ENCODE results near the gene ZBTB45.
A peak's percentile ranks its signal among the peaks of the same experiment; 100 is the strongest.

The ZBTB45 gene

DNA sequence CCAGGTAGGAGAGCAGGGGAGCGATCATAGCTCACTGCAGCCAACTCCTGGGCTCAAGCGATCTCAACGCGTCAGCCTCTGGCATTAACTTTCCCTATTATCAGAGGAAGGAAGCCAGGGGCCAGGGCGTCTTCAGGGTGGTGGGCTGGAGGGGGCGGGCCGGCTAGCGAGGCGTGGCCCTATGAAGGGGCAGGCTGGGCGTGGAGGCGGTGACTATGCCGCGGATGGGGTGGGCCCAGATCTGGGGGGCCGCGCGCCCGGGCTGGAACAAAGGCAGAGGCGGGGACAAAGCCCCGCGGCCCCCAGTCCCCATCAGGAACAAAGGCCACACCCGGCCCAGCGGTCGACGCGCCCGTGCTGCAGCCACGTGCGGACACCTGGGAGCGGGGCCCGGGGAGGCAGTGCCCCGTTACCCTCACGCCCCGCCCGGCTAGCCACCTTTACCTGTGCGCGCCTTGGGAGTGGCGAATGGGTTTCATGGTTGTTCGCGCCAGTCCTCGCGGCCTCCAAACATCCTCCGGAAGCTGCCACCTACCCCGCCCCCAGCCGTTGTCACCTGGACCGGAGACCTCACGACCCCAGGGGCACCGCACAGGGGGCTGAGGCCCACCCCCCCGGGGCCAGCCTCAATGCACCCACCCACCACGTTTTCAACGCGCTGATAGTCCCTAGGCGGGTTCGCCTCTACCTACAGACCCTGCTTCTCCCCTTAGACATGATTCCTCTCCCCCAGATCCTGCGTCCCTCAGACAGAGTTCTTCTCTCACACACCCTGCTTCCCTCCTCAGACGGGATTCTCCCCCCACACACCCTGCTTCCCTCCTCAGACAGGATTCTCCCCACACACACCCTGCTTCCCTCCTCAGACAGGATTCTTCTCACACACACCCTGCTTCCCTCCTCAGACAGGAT lies 18.9 kb upstream of the ZBTB45 start:
- DNase-seq = no peak

DNA sequence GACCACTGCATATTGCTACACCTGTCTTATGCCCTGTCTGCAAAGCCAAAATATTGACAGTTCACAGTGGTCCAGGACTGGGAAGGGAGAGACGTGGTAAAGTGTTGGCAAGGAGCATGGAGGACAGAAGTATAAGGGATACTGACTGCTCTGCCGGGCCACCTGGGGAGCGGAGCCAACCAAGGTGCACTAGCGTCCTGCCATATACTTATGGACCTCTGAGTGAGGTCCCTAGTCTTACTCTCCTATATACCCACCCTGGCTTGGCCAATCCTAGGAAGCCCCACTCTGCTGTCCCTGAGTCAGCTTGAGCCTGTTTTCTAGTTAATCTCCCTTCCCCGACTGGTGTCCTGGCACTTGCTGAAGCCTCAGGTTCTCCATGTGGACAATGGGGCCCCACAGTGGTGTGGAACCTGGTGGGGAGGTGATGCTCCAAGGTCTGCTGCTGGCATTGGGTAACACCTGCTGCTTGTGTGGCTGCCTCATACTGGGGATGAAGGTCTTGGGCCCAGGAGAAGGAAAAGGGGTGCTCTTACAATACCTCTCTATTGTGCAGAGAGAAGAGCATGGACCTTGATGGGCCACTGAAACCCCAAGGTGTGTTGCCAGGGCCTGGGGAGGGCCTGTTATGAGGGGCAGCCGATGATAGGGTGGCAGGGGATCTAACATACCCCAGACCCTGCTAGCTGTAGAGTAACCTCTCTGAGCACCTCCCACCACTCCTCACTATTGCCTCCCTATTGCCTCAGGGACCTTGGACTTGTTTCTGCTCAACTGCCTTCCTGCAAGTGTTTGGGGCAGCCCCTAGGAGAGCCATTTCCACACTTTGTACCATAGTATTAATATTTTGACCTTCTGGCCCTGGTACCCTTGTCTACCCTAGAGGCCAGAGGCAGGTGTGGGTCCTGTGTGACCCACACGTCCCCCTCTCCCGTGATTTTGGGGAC lies 17.5 kb upstream of the ZBTB45 start:
- DNase-seq = no peak

DNA sequence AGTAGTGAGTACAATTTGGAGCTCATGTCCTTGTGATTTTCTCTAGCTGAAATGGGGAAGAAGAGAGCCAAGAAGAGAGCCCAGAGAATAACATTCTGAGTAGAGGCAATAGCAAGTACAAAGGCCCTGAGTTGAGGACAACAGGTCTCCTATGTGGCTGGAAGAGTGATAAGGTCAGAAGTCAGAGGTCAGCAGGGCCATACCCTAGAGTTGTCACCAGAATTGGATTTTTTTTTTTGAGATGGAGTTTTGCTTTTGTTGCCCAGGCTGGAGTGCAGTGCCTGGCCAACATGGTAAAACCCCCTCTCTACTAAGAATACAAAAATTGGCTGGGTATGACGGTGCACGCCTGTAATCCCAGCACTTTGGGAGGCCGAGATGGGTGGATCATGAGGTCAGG lies 16.2 kb upstream of the ZBTB45 start:
- DNase-seq = no peak

DNA sequence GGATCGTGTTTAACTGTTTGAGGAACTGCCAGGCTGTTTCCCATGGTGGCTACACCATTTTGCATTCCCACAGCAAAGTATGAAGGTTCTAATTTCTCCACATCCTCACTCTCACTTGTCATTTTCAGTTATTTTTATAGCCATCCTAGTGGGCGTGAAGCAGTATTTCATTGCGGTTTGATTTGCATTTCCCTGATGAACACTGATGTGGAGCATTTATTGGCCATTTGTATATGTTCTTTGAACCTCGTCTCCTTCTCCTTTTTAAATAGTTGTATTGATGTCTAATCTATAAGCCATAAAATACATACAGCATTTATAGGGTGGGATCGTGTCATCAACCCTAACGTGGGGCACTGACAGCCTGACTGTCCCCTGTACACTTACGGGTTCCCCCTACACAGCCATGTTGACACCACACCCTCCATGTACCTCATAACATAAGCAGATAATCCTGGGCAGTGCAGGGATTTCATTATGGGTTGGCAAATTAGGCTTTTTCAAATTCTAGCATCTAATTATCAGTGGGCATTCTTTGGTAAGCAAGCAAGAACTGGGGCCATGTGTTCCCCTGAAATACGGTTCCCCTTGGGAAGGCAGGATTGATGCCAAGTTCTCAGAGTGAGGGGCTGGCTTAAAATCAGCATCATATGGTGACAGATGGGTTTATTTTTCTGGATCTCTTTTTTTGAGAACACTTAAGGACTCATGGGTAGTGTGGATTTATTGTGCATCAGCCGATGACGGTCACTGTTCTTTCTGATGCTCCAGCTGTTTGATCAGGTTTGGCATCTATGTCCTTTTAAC lies 11.6 kb upstream of the ZBTB45 start:
- DNase-seq = no peak

DNA sequence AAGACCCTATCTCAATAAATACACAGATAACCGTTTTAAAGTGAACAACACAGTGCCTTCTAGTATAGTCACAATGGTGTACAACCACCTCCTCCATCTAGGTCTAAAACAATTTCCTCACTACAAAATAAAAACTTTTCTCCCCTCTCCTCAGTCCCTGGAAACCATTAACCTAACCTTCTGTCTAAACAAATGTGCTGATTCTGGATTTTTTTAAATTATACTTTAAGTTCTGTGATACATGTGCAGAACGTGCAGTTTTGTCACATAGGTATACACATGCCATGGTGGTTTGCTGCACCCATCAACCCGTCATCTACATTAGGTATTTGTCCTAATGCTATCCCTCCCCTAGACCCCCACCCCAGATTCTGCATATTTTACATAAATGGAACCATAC lies 9.8 kb upstream of the ZBTB45 start:
- DNase-seq = no peak

DNA sequence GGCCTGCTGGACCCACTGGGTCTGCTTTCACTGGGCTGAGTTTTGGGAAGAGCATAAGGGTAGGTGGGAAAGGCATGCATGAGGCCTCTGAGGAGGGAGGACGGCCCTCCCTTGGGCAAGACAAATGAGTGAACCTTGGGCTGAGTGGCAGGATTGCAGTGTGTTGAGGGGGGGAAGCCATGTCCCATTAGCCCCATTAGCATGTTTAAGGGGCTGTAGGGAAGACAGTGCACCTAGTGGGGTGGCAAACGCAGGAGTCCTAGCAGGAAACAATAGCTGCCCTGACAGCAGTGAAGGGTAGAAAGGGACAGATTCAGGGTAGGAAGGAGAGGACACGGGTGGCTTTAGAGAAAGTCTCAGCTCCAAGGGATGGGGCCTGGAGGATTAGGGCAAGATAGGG lies 3.1 kb upstream of the ZBTB45 start:
- DNase-seq = no peak

DNA sequence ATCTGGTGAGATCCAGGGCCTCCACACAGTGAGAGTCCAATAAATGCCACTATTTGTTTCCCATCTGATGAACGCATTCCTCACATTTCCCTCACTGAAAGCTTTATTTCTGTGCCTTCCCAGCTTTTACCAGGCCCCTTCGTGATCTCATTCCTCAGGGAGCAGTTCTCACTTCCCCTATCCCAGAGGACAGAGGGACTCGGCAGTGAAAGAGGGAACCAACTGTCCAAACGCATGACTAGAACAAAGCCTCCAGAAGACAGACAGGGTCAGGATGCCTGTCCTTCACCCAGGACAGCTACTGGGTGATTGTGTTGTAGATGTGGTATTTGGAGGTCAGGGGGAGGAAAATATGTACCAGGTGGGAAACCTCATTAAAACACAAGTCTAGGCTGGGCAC lies 2.0 kb upstream of the ZBTB45 start:
- no peak for DNase-seq

DNA sequence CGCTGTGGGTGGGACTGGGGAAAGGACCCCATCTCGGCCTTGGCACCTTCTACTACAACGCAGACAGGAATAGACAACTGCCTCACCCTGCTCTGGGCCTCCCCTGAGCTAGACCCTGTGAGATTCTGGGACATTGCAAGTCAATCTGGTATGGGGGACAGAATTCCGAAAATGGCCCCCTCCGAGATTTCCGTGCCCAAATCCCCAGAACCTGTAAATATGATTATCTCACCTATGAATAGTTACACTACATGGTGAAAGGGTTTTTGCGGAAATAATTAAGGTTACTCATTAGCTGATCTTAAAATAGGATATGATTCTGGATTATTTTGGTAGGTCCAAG lies 618 bp upstream of the ZBTB45 start:
- DNase-seq = no peak

DNA sequence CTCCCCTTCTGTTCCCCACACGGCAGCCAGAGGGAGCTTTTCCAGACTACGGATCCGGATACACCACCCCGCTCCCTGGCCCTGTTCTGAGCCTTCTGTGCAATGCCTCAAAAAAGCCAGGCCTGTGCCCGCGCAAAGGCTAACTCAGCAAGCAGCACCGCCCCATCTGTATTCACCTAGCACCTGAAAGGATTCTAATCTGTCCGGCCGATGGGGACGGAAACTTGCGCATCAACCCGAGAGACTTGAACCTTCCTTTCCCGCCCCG lies 589 bp downstream of the ZBTB45 start:
- DNase-seq = peak; percentile 79

DNA sequence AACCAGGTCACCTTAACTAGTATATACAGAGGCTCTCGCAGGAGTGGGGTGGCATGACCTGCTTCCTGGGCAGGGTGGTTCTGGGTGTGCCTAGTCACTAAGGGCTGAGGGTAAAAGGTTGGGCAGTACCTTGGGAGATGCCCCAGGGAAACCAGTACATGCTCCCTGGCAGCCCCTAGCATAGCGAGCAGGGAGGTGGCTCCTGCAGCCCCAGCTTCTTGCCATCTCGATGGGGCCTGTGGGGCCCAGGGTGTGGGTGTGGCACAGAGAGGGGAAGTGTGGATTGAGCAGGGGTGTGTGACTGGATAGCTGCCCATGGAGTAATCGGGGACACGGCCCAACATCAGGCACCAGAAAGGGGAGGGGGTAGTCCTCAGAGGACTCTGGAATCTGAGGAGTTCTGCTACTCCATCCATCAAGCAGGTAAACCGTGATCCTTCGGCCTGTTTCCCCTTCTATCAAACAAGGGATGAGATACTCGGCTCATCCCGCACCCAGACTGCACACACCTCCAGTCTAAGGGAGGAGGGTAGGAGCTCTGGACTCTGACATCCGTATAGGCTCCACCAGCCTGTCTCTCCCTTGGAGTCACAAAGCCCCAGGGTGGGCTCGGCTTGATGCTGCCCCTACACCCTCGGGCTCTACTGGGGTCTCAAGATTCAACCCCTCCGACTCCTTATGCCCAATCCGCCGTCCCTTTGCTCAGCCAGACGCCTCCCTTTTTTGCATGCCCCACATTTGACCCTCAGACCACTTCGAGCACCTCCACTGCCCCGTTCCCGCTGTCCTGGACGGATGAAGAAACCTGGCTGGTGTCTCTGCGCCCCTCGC lies 1.1 kb downstream of the ZBTB45 start:
- no peak for DNase-seq

DNA sequence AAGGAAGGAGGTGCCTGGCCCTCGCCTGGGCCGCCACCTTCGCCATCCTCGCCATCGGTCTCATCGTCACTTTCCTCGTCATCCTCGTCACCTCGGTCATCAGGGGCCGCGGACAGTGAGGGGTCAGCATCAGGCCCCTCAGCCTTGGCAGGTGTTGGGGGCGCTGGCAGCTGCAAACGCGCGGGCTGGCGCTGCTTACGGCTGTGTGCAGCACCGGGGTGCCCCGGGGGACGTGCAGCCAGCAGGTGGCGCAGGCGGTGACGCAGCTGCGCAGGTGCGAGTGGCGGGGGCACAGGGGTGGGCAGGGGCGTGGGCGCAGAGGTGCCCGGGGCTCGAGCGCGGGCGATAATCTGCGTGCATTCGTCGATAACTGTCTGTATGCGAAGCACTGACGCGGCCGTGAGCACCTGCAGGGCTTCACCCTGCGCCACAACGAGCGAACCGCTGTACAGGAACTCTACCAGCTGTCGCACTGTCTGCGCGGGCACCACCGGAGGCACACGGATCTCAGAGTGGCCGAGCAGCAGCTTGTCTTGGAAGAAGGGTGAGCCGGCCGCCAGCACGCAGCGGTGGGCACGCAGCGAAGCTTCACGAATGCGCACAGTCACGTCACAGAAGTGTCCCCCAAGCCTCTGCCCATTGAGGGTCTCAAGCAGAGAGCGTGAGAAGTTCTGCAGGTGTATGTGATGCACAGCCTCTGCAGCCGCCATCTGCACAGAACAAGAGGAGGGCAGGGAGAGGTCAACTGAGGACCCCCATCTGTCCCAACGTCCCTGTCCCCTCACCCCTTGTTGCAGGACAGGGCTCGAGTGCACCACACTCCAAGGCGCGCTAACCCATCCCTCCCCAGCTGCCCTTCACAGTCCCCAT lies 2.4 kb downstream of the ZBTB45 start:
- DNase-seq = no peak

DNA sequence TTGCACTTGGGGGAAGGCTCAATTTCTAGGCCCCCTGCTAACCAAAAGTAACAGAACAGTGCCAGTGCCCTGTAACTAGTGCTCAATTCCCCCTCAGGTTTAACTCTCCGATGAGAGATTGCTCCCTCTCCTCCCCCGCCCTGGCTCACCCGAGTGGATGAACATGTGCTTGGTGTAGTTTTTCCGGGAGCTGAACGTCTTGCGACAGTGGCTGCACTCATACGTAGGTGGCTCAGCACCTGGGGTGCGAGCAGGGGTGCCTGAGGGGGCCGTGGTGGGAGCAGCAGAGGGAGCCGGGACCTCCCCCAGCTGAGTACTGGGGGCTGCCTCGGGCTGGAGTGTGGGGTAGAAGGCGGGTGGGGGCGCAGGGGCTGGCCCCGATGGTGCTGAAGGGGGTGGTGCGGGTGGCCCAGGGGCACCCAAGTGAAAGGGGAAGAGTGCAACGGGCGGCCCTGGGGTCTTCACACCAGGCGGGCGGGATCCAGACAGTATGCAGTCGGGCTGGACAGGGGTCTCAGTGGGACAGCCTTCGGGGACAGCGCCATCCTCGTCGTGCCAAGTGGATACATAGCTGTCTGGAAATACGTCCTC lies 3.3 kb downstream of the ZBTB45 start:
- DNase-seq = no peak

DNA sequence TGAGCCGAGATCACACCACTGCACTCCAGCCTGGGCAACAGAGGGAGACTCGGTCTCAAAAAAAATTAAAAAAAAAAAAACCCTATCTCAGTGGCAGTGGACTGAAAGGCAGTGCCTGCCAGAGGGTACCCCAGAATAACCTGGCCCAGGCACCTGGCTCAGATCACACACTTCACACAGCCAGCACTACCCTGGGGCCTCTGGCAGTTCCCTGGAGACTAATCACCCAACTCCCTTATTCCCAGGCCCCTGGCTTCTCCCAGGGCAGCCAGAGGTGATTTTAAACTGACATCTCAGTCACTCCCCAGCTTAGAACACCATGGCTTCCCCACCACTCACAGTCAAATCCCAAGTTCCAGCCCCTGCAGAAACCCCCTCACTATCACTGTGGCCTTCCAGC lies 4.4 kb downstream of the ZBTB45 start:
- no peak for DNase-seq

DNA sequence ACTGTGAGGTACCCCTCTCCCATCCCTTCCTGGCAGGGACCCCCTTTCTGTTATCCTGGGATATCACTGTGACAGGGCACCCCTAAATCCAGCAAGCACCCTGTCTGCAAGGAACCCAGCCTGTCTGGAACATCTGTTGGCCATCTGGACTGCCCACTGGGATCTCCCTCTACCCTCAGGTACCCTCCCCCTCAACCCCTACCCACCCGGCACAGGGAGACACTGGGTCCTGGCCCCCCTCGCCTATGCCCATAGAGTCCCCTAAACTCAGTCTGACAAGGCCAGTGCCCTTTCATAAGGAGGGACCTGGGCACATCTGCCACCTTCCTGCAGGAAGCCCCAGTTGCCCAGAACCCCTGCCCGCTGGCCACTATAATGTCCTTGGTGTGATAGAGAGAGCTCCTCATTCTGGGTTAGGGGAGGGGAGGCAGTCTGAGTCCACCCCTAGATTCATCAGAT lies 5.0 kb downstream of the ZBTB45 start:
- no peak for DNase-seq

DNA sequence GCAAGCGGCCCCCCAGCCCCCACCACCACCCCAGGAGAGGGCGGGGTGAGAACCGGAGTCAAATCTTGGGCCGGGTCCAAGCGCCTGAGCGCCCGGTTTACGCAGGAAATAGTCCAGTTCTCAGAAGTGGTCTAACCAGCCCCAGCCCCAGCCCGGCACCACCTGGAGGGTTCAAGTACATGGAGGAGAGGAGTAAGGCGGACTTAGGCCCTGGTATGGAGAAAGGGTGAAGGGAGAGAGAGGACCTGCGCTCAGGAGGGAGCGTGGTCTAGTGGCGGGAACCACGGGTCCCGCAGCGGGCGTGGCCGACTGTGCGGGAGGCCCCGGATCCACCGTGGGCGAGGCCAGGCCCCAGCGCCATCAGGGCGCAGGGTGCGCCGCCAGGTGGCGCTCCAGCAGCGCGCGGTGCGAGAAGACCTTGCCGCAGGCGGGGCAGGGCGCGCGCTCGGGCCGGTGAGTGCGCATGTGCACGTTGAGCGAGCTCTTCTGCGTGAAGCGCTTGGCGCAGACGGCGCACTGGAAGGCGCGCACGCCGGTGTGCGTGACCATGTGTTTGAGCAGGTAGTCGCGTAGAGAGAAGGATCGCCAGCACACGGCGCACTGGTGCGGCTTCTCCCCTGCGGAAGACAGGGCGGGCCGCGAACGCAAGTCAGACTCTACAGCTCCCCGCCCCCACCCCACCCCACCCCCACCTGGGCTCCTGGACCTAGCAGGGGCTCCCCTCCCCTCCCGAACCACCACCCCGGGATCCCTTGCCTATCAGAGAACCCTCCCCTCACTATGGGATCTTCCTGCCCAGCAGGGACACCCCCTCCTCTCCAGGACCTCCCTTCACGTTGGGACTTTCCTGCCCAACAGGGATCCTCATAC lies 5.7 kb downstream of the ZBTB45 start:
- DNase-seq = peak; percentile 87

DNA sequence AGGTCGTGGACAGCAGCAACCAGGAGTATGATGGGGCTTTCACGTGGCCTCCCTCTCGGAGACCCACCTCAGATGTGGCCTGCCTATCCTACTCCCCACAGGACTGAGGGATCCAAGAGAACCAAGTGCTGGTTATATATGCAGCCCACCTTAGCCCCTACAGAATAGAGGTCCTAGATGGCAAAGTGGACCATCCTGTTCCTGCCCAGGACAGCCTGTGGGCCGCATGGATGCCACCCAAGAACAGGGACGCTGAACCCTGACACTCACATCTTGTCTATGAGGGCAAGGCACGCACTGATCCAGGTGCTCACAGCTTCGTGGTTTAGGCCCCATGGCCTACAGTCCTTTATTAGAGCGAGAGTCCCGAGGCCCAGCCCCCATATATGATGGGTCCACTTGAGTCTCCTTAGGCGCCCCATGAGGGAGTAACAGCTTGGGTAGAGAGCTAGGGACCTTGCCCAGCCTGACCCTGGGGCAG lies 6.4 kb downstream of the ZBTB45 start:
- DNase-seq = no peak

DNA sequence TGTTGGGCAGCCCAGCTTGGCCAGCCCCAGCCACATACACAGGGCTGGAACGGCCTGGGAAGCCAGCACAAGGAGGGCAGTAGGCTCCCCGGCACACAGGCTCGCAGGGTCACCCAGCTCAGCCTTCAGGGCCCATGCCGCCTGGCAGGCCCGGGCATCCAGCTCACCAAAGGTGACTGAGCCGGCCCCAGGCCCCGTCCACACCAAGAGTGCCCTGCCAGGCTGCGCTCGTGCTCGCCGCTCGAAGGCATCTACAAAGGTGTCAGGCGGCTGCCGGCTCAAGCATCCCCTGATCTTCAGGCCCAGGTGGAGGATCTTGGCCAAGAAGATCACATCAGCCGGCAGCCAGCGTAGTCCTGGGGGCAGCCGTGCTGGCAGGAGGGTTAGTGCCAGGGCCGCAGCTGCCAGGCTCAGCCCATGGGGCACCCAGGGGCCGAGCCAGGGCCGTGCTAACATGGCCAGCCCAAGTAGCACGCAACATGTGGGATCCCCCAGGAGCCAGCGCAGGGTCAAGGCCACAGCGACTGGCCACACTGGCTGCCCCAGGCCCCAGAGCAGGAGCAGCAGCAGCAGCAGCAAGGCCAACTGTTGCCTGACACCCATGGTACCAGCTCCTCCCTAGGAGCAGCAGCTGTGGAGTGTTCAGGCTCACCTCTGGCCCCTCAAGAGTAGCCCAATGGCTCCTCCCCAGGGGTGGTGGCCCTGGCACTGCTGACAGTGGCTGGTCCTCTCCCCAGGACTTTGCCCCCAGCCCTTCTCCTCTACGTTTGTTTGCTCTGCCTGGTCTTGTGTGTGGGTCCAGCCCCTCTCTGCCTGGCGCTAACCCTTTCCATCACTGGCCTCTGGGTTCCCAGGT lies 8.0 kb downstream of the ZBTB45 start, which contains the start of gene SLC27A5:
Gene SLC27A5 (minus strand): TSS at position 640 of the 856 bp plus-strand sequence. CDS start 37 bp downstream, at position 603.
- no peak for DNase-seq

Measured in fibroblast of skin of scalp (primary cell).